ENCODE results near the gene NPR3.

DNA sequence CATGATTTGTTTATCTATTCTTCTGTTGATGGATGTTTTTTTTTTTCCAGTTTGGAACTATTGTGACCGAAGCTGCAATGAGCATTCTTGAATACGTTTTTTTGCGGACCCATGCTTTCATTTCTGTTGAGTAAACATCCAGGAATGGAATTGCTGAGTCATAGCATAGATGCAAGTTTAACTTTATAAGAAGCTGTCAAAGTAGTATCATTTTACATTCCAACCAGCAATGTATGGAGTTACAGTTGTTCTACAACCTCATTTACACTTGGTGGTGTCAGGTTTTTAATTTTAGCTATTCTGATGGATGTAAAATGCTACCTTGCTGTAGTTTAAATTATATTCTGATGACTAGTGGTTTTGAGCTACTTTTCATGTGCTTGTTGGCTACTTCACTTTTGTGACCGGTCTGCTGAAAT lies 49.0 kb downstream of the NPR3 start:
- TF ChIP-seq, protein P1, sequence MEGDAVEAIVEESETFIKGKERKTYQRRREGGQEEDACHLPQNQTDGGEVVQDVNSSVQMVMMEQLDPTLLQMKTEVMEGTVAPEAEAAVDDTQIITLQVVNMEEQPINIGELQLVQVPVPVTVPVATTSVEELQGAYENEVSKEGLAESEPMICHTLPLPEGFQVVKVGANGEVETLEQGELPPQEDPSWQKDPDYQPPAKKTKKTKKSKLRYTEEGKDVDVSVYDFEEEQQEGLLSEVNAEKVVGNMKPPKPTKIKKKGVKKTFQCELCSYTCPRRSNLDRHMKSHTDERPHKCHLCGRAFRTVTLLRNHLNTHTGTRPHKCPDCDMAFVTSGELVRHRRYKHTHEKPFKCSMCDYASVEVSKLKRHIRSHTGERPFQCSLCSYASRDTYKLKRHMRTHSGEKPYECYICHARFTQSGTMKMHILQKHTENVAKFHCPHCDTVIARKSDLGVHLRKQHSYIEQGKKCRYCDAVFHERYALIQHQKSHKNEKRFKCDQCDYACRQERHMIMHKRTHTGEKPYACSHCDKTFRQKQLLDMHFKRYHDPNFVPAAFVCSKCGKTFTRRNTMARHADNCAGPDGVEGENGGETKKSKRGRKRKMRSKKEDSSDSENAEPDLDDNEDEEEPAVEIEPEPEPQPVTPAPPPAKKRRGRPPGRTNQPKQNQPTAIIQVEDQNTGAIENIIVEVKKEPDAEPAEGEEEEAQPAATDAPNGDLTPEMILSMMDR (IDR thresholded peaks at IDR 0.05), result no peak
- no peak for TF ChIP-seq POLR2A (IDR thresholded peaks at IDR 0.05)
